Activated CD8-positive, alpha-beta memory T cell treated with anti-CD3 and anti-CD28 coated beads for 36 hours (primary cell): ENCODE results near the gene MMP24OS. TPM values are rescaled to one million over a fixed set of nuclear protein-coding genes. Genes with fewer than 3 reads are reported as not detected.

Experiments
- CTCF ChIA-PET: fragments of 350-600 bp; sonication (Branson Sonifier 250); formaldehyde crosslinking; loops from one replicate; lab custom pipeline; 2021; ENCODE audit warnings: antibody characterized with exemption; lab: Charles Lee
- POLR2A ChIA-PET: fragments of 350-600 bp; sonication (Branson Sonifier 250); formaldehyde crosslinking; loops from one replicate; lab custom pipeline; 2021; ENCODE audit warnings: antibody characterized with exemption; lab: Charles Lee
- total RNA-seq, 2 experiments: library from RNA; stranded (reverse); gene quantifications; one replicate each; pipeline ENCODE4 v1.2.3, GENCODE V29; 2021

The MMP24OS gene
- total RNA-seq, 2 experiments from 2014 or later, result 28.4 to 29.9 TPM

GRCh38 chr20:35284992-35285805 lies 7.3 kb upstream of the MMP24OS start:
- ChIA-PET CTCF (interaction anchor here (1.0 to 1.9 kb wide), 6 partner anchors 9 to 162 kb away, joined by 3 to 7 read pairs (median 4); no protein-coding TSS in a partner anchor), POLR2A (interaction anchor here (0.6 to 0.9 kb wide), 5 partner anchors 11 to 734 kb away, joined by 3 to 7 read pairs (median 5); partner anchors contain the start of gene EDEM2)

DNA sequence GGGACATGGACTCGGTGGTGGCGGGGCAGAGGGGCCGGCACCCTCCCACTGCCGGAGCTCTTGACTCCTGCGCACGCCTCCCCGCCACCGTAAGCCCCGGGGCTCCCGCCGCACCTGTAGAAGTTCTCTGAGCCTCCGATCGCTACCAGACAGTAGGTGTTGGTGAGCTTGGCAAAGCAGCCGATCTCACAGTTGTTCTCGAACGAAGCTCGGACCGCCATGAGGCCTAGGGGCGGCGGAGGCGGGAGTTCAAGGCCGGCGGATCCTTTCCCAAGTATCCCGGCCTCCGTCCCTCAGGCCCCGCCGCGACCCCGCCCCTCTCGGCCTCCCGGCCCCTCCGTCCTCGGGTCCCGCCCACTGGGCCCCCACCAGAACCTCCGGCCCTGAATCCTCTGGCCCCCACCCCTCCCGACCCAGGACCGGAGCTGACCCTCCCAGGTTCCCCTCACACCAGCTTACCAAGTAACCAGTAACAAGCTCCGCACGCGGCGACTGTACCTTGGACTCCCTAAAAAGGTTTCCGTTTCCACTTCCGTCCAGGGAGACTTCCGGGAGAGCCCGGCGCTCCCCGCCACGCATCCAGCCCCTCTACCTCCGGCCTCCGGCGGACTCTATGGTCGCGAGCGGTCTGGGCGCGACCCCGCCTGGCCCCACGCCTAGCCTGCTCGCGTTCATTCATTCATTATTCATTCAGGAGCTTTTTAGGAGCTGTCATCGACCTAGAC lies 6.5 kb upstream of the MMP24OS start, which contains the start of gene EIF6:
TSS of gene EIF6 (minus strand) at position 506 of the 725 bp plus-strand sequence. CDS start at position 221, 285 bp downstream.
- POLR2A ChIA-PET, result interaction anchor here (0.6 to 1.2 kb wide), 7 partner anchors 10 to 735 kb away, joined by 3 to 7 read pairs (median 4); partner anchors contain the start of gene EDEM2
- CTCF ChIA-PET, result interaction anchor here (0.9 to 2.0 kb wide), 9 partner anchors 8 to 163 kb away, joined by 3 to 7 read pairs (median 4); partner anchors contain the start of gene GDF5

DNA sequence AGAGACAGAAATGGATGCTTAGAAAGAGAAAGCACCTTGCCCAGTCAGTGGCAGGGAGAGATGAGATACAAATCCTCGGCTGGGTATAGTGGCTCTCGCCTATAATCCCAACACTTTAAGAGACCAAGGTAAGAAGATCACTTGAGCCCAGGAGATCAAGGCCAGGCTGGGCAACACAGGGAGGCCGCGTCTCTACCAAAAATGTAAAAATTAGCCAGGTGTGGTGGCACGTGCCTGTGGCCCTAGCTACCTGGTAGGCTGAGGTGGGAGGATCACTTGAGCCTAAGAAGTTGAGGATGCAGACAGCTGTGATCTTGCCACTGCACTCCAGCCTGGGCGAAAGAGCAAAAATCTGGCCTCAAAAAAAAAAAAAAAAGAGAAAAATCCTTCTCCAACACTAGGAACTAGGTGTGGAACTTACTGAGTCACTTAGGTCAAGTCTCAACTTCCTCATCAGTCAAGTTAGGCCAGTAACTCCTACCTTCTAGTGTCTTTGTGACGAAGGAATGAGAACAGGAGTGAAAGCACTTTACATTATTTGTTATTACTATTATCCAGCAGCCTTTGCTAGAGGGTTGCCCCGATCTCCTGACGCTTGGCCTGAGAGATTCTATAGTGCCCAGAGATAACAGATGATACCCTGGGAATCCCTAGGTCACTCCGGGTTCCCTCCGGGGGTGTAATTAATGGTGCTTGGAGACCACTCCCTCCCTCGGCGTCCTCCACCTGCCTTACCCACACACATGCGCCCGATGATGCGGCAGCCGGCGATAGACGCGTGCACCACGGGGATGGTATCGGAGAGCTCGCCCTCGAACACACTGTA lies 5.7 kb upstream of the MMP24OS start:
- POLR2A ChIA-PET, result interaction anchor here (0.8 to 1.2 kb wide), 3 partner anchors 56 to 136 kb away, joined by 3 to 4 read pairs (median 3); no protein-coding TSS in a partner anchor
- CTCF ChIA-PET, result interaction anchor here (0.9 to 2.0 kb wide), 9 partner anchors 7 to 164 kb away, joined by 3 to 7 read pairs (median 4); partner anchors contain the start of gene GDF5

DNA sequence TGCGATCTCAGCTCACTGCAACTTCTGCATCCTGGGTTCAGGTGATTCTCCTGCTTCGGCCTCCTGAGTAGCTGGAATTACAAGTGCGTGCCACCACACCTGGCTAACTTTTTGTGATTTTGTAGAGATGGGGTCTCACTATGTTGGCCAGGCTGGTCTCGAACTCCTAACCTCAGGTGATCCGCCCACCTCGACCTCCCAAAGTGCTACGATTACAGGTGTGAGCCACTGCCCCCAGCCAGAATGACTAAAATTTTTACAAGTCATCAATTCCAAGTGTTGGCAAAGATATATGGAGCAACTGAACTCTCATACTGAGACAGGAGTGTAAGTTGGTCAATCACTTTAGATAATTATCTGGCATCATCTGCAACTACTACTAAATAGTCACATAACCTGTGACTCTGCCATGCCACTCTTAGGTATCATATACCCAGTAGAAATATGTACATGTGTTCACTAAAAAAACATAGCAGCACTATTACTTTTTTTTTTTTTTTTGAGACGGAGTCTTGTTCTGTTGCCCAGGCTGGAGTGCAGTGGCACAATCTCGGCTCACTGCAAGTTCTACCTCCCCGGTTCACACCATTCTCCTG lies 3.7 kb upstream of the MMP24OS start:
- CTCF ChIA-PET, result interaction anchor here (0.7 to 1.4 kb wide), 2 partner anchors 22 to 158 kb away, joined by 5 to 6 read pairs; no protein-coding TSS in a partner anchor

GRCh38 chr20:35280523-35280922 lies 2.6 kb upstream of the MMP24OS start:
- ChIA-PET POLR2A (no interaction called here), CTCF (no interaction called here)

More for the DNA sequence above, 3.7 kb upstream of the MMP24OS start:
- POLR2A ChIA-PET, result interaction anchor here (0.6 kb wide), 1 partner anchor 80 kb away, joined by 5 read pairs; no protein-coding TSS in a partner anchor

DNA sequence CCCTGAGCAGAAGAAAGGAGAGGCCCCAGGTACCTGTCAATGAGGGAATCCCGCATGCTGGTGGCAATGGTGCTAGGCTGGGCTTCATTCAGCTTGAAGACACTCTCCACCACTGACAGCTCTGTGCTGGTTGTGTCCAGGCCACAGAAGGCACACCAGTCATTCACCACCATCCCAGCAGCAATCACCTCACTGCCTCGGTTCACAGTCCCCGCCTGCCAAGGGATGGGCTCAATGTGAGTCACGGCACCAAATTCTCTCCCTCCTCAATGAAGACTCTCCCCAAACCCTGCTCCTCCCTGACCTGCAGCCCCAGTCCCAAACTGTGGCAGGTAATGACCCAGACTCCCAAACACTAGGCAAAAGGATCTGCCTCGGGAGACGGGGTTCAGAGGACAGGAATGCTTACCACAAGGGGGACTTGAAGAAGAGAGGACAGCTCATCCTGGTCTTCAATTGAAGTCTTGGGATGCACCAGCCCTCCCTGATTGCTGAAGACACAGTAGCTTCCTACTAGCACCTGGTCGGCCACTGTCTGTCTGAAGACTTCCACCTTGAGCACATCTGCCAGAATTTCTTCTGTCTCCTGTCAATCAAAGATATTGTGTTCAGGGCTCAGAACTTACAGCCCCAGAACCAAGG lies 1.7 kb upstream of the MMP24OS start:
- POLR2A ChIA-PET, result no interaction called here
- CTCF ChIA-PET, result no interaction called here

DNA sequence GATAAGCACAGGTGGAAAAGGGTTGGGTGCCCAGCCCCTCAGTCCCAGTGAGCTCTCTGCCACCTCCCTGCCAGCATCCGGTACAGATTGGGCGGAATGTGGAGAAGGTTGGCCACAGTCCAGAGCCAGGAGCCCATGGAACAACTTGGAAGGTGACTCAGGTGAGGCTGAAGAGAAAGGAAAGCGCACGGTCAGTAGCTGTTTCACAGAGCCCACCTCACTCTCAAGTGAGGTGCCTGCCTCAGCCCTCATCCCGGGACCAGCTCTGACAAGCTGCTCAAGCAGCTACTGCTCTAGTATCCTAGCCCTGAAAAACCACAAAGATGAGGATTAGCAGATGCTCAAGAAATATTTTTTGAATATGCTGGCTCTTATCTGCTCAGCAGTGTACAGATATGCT lies 1.1 kb upstream of the MMP24OS start:
- CTCF ChIA-PET, result no interaction called here
- POLR2A ChIA-PET, result no interaction called here

DNA sequence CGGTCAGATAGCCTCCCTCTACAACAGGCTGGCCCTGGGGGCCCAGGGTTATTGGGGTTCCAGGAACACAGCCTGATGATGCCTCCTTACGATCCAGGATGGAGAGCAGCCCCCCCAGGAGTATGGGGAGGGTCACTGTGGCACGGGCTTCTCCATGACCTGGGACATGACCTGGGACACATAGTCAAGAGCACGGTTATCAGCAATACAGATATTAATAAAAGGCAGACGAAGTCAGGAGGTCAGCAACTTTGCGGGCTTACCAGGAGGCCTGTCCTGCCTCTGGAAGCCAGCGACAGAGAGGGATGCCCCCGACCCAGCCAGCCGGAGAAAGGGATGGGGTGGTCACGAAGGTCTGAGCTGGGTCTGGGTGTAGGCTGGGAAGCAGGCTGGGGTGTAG lies 795 bp downstream of the MMP24OS start:
- POLR2A ChIA-PET, result interaction anchor here (0.5 to 1.4 kb wide), 5 partner anchors 10 to 287 kb away, joined by 3 to 5 read pairs (median 4); partner anchors contain the start of gene EDEM2
- CTCF ChIA-PET, result interaction anchor here (1.2 to 1.6 kb wide), 5 partner anchors 7 to 170 kb away, joined by 3 to 7 read pairs (median 4); partner anchors contain the start of gene EIF6

DNA sequence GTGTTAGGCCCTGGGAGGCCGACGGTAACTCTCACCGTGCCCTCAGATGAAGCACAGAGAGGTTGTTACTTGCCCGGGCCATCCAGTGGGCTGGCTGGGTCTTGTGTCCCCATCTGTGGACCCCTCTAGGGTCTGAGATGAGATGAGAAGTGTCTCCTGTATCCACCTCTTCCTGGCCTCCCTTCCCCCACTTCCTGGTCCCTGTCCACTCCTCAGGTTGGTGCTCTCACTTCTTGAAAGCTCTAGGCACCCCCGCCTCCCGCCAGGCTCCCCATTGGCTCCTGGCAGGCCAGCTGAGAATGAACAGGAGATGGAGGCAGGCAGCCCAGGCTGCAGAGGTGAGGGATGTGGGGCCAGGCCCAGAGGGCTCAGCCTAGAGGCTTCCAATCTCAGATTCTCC lies 1.5 kb downstream of the MMP24OS start:
- CTCF ChIA-PET, result interaction anchor here (1.2 to 1.4 kb wide), 3 partner anchors 8 to 171 kb away, joined by 3 to 4 read pairs (median 4); partner anchors contain the start of gene EIF6
- POLR2A ChIA-PET, result interaction anchor here (1.4 kb wide), 1 partner anchor 29 kb away, joined by 3 read pairs; no protein-coding TSS in a partner anchor

DNA sequence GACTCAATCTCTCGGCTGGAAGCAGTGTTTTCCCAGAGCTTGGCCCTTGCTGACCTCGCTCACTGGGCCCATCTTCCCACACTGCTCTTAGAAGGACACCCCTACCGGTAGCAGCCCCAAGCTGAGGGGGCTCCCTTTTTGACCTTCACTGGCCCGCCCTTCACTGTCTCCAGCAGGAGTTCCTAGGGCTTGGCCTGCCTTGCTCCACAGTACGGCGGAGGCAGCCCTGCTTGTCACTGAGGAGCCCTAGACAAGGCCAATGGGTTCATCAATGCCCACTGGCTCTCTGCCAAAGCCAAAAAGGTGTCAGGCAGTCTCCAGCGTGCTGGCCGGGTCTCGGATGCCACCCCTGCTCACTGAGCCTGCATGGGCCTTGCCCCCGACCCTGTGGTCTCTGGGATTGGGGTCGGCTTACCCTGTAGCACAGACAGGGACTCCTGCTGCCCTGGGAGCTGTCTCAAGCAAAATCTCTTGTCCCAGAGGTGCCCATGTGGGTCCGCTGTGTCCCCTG lies 2.1 kb downstream of the MMP24OS start:
- CTCF ChIA-PET, result interaction anchor here (1.4 to 2.0 kb wide), 3 partner anchors 9 to 171 kb away, joined by 4 to 6 read pairs (median 4); partner anchors contain the start of gene EIF6
- POLR2A ChIA-PET, result interaction anchor here (1.4 kb wide), 1 partner anchor 30 kb away, joined by 3 read pairs; no protein-coding TSS in a partner anchor

GRCh38 chr20:35274172-35275092 lies 3.5 kb downstream of the MMP24OS start:
- ChIA-PET POLR2A (interaction anchor here (0.6 kb wide), 1 partner anchor 10 kb away, joined by 3 read pairs; the partner anchor contains the start of gene EIF6), CTCF (interaction anchor here (2.0 kb wide), 2 partner anchors 10 to 29 kb away, joined by 5 to 6 read pairs; partner anchors contain the start of gene EIF6)

DNA sequence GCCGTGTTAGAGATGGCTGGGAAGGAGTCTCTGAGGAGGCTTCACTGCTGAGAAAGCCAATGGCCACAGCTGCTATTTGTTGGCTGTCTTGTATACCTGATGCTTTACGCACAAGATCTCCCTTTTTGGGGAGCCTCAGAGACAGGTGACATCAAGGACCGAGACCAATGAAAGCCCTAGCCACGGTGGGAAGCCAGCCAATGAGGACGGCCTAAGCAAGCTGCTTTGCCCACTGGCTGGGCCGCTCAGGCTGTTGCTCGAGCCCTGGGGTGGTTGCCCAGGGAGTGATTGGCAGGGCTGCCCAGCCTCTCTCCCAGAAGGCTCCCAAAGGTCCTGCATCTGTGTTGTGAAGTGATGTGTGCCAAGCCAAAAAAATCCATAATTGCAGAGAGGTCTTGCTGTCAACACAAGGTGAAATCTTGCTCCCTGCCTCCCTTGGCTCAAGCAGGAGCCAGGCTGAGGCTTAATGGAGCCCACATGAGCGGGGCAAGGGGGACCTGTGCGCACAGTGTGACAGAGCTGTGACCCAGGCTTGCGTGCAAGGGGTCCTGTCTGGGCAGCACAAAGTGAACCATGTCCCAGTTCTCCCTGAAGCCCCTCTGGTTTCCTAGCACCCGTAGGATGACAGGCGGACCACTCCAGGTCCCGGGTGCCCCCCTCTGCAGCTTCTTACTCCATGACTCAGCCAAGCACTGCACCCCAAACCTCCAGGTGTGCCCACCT lies 4.3 kb downstream of the MMP24OS start:
- ChIA-PET CTCF (interaction anchor here (0.7 to 2.0 kb wide), 3 partner anchors 11 to 31 kb away, joined by 3 to 6 read pairs (median 5); partner anchors contain the start of gene EIF6), POLR2A (no interaction called here)

GRCh38 chr20:35271904-35272303 lies 6.0 kb downstream of the MMP24OS start:
- POLR2A ChIA-PET, result no interaction called here
- CTCF ChIA-PET, result interaction anchor here (1.3 kb wide), 1 partner anchor 176 kb away, joined by 3 read pairs; no protein-coding TSS in a partner anchor

- POLR2A ChIA-PET, result no interaction called here
- CTCF ChIA-PET, result no interaction called here
Measured at GRCh38 chr20:35271073-35271882, 6.6 kb downstream of the MMP24OS start.
